ENCODE measurements around the gene NEIL1. TPM values are rescaled to one million over a fixed set of nuclear protein-coding genes. Genes with fewer than 3 reads are reported as not detected.

Gene NEIL1
- total RNA-seq, 2 donors from 2014 or later: 20.2 to 25.7 TPM

DNA sequence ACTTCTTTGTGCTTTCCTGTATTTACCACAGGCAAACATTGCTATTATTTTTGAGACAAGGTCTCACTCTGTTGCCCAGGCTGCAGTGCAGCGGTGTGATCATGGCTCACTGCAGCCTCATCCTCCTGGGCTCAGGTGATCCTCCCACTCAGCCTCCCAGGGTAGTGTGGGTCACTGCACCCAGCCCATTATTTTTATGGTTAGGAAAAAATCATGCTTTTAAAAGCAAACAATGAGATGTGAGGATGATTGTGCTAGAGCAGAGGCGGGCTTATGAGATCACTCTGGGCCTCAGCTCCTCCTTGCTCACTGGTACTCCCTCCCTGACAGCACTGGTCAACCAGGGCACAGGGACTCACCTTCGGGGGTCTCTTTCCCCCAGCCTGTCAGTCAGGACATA is 19.3 kb downstream of the NEIL1 start:
- peaks cover 26% of the 10 kb centered on the region for H3K36me3 Mint-ChIP-seq (ENCODE audit: low read depth)
- Histone ChIP-seq H3K27me3 (ENCODE audit: control insufficient read depth, insufficient read depth, low read length, poor library complexity, severe bottlenecking) (no peaks in the 10 kb centered on the region), H3K36me3 (ENCODE audit: control insufficient read depth, insufficient read depth, low read length) (peaks cover 51% of the 10 kb centered on the region), H3K4me1 (ENCODE audit: control insufficient read depth, insufficient read depth, low read length) (no peaks in the 10 kb centered on the region), H3K9ac (ENCODE audit: extremely low read depth, low read length, poor library complexity, severe bottlenecking) (no peak overlapping the region), H3K9me3 (ENCODE audit: control insufficient read depth, low read length) (no peaks in the 10 kb centered on the region), H3K27ac (ENCODE audit: low read depth, low read length) (no peak overlapping the region), H3K4me3 (ENCODE audit: low read length) (no peak overlapping the region)
- no peak overlapping the region for H3K27ac Mint-ChIP-seq
- no peak overlapping the region for H3K4me3 Mint-ChIP-seq
- TF ChIP-seq, protein P1, sequence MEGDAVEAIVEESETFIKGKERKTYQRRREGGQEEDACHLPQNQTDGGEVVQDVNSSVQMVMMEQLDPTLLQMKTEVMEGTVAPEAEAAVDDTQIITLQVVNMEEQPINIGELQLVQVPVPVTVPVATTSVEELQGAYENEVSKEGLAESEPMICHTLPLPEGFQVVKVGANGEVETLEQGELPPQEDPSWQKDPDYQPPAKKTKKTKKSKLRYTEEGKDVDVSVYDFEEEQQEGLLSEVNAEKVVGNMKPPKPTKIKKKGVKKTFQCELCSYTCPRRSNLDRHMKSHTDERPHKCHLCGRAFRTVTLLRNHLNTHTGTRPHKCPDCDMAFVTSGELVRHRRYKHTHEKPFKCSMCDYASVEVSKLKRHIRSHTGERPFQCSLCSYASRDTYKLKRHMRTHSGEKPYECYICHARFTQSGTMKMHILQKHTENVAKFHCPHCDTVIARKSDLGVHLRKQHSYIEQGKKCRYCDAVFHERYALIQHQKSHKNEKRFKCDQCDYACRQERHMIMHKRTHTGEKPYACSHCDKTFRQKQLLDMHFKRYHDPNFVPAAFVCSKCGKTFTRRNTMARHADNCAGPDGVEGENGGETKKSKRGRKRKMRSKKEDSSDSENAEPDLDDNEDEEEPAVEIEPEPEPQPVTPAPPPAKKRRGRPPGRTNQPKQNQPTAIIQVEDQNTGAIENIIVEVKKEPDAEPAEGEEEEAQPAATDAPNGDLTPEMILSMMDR (conservative IDR thresholded peaks at IDR 0.05): no peak
- 80 to 92% methylated on average over 1 to 3 of the region's 3 CpGs for WGBS, 2 experiments (ENCODE audit: insufficient coverage in 1 of 2, insufficient read length in 1 of 2)
- peak; percentile 18 for DNase-seq
- peaks cover 11% of the 10 kb centered on the region for H3K4me1 Mint-ChIP-seq
- no peaks in the 10 kb centered on the region for H3K27me3 Mint-ChIP-seq (ENCODE audit: insufficient read depth)
- H3K9me3 Mint-ChIP-seq: no peaks in the 10 kb centered on the region

DNA sequence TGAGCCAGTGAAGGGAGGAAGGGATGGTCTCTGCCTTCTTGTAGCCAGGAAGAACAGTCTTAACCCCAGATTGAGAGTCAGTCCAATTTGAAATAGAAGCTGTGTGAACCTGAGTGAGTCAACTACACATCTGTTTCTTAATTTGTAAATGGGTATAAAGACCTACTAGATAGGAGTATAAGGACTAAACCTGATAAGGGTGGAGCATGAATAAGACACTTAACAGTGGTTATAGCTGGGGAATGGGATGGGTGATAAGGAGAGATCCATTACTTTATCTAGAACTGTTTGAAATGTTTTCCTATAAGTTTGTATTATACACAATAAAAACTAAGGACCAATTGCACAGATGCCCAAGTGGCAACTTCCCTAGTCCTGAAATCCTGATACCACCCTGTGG is 20.2 kb downstream of the NEIL1 start:
- Histone ChIP-seq H3K9ac (ENCODE audit: extremely low read depth, low read length, poor library complexity, severe bottlenecking) (no peak overlapping the region), H3K4me3 (ENCODE audit: low read length) (no peak overlapping the region), H3K36me3 (ENCODE audit: control insufficient read depth, insufficient read depth, low read length) (peaks cover 59% of the 10 kb centered on the region), H3K4me1 (ENCODE audit: control insufficient read depth, insufficient read depth, low read length) (no peaks in the 10 kb centered on the region), H3K9me3 (ENCODE audit: control insufficient read depth, low read length) (no peaks in the 10 kb centered on the region), H3K27ac (ENCODE audit: low read depth, low read length) (no peak overlapping the region), H3K27me3 (ENCODE audit: control insufficient read depth, insufficient read depth, low read length, poor library complexity, severe bottlenecking) (no peaks in the 10 kb centered on the region)
- H3K27me3 Mint-ChIP-seq (ENCODE audit: insufficient read depth): no peaks in the 10 kb centered on the region
- H3K9me3 Mint-ChIP-seq: no peaks in the 10 kb centered on the region
- DNase-seq: no peak
- peaks cover 11% of the 10 kb centered on the region for H3K4me1 Mint-ChIP-seq
- H3K27ac Mint-ChIP-seq: no peak overlapping the region
- peaks cover 30% of the 10 kb centered on the region for H3K36me3 Mint-ChIP-seq (ENCODE audit: low read depth)
- TF ChIP-seq, protein P1 (conservative IDR thresholded peaks at IDR 0.05): no peak
- H3K4me3 Mint-ChIP-seq: no peak overlapping the region

DNA sequence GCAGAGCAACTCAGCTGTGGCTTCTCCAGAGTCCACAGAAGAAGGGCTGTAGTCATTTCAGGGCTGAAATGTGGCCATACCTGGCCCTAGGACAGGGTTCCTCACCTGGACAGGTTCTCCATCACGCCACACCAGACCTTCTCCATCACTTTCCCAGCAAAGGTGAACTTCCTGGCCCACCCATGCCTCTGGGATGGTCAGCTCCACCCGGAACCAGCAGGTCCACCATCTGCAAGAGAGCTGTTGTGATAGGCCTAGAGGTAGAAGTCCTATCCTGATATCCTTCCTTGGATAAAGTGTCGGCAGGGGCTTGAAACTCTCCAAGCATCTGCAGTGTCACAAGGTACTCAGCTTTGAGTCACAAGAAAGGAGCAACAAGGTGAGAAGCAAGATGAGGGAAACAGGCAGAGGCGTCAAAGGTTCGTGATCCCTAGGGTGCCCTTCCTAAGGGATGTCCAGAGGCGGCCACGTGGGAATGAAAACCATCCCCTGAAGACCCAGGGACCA is 20.6 kb downstream of the NEIL1 start:
- no peak overlapping the region for H3K27ac Mint-ChIP-seq
- H3K36me3 Mint-ChIP-seq (ENCODE audit: low read depth): peaks cover 31% of the 10 kb centered on the region
- H3K4me3 ChIP-seq (ENCODE audit: low read length): peak overlapping the region; percentile 95
- no peak for DNase-seq
- no peaks in the 10 kb centered on the region for H3K9me3 ChIP-seq (ENCODE audit: control insufficient read depth, low read length)
- no peaks in the 10 kb centered on the region for H3K27me3 Mint-ChIP-seq (ENCODE audit: insufficient read depth)
- no peaks in the 10 kb centered on the region for H3K27me3 ChIP-seq (ENCODE audit: control insufficient read depth, insufficient read depth, low read length, poor library complexity, severe bottlenecking)
- TF ChIP-seq, protein P1 (conservative IDR thresholded peaks at IDR 0.05): no peak
- H3K27ac ChIP-seq (ENCODE audit: low read depth, low read length): no peak overlapping the region
- peak overlapping the region; percentile 84 for H3K4me3 Mint-ChIP-seq
- peaks cover 11% of the 10 kb centered on the region for H3K4me1 Mint-ChIP-seq
- H3K9ac ChIP-seq (ENCODE audit: extremely low read depth, low read length, poor library complexity, severe bottlenecking): no peak overlapping the region
- H3K9me3 Mint-ChIP-seq: no peaks in the 10 kb centered on the region
- 52 to 68% methylated on average over 5 to 7 of the region's 7 CpGs for WGBS, 2 experiments (ENCODE audit: insufficient coverage in 1 of 2, insufficient read length in 1 of 2)
- H3K4me1 ChIP-seq (ENCODE audit: control insufficient read depth, insufficient read depth, low read length): no peaks in the 10 kb centered on the region
- peaks cover 64% of the 10 kb centered on the region for H3K36me3 ChIP-seq (ENCODE audit: control insufficient read depth, insufficient read depth, low read length)

Measured in endodermal cell (in vitro differentiated cells).